Measurements from ENCODE around the gene PRODH2.

DNA sequence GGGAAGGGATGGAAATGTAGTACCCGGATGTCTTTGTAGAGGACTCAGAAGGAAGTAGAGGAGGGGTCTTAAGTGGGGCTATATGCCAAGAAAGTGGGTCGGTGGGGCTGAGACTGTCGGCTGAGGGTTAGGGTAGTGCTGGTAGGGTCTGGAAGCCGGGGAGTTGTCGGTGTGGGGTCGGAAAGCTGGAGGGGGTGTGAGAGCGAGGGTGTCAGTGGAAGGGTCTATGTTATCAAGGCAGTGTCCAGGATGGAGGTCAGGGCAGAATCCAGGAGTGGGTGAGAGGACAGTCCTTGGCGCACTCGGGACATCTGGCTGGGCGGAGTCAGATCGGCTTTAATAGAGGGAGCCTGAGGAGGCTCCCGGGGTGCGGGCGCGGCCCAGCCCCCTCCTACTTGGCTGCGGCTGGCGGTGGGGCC lies 57.5 kb downstream of the PRODH2 start:
- TF ChIP-seq NFRKB (IDR thresholded peaks at IDR 0.05) (no peak), ELF4 (IDR thresholded peaks at IDR 0.05) (no peak), SP1 (IDR thresholded peaks at IDR 0.05) (no peak), FOXK2 (IDR thresholded peaks at IDR 0.05) (no peak), BHLHE40 (IDR thresholded peaks at IDR 0.05; ENCODE audit: borderline replicate concordance) (no peak), TARDBP (IDR thresholded peaks at IDR 0.05) (no peak), SUZ12 (IDR thresholded peaks at IDR 0.05) (no peak)
- TF ChIP-seq, protein P1, sequence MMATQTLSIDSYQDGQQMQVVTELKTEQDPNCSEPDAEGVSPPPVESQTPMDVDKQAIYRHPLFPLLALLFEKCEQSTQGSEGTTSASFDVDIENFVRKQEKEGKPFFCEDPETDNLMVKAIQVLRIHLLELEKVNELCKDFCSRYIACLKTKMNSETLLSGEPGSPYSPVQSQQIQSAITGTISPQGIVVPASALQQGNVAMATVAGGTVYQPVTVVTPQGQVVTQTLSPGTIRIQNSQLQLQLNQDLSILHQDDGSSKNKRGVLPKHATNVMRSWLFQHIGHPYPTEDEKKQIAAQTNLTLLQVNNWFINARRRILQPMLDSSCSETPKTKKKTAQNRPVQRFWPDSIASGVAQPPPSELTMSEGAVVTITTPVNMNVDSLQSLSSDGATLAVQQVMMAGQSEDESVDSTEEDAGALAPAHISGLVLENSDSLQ (IDR thresholded peaks at IDR 0.05): no peak
